Neural cell (in vitro differentiated cells): ENCODE measurements around the gene SELENOH. TPM values are rescaled to one million over a fixed set of nuclear protein-coding genes. Genes with fewer than 3 reads are reported as not detected.
A peak's percentile ranks its signal among the peaks of the same experiment; 100 is the strongest.

ENCODE experiments used
- H2AFZ ChIP-seq: fragments of 200-600, 300-800 bp; sonication (generic), shearing (Covaris generic); 2 replicates; pipeline ENCODE4 v1.6.0; 2014; ENCODE audit warnings: low read depth, mild to moderate bottlenecking, antibody characterized with exemption, low read length, moderate library complexity
- H3F3A ChIP-seq: fragments of 200-600 bp; shearing (Covaris generic); 2 replicates; pipeline ENCODE4 v1.6.1; 2016; ENCODE audit warnings: mild to moderate bottlenecking, moderate library complexity, mixed read lengths, antibody characterized with exemption, low read length; ENCODE audit not compliant: insufficient read depth, poor library complexity, severe bottlenecking
- H3K27ac ChIP-seq: fragments of 200-600, 300-800 bp; sonication (generic), shearing (Covaris generic); 2 replicates; pipeline ENCODE4 v1.5.1; 2014; ENCODE audit warnings: mild to moderate bottlenecking, low read length, moderate library complexity
- H3K27me3 ChIP-seq: fragments of 300-800, 200-600 bp; sonication (generic), shearing (Covaris generic); 2 replicates; pipeline ENCODE4 v1.6.0; 2014; ENCODE audit warnings: mild to moderate bottlenecking, low read depth, low read length, moderate library complexity; ENCODE audit not compliant: insufficient read depth
- H3K36me3 ChIP-seq: fragments of 300-800, 200-600 bp; sonication (generic), shearing (Covaris generic); 2 replicates; pipeline ENCODE4 v1.5.1; 2014; ENCODE audit warnings: mild to moderate bottlenecking, antibody characterized with exemption, low read length, moderate library complexity; ENCODE audit not compliant: insufficient read depth
- H3K4me2 ChIP-seq: fragments of 300-800, 200-600 bp; sonication (generic), shearing (Covaris generic); 2 replicates; pipeline ENCODE4 v1.6.0; 2014; ENCODE audit warnings: mild to moderate bottlenecking, low read length
- H3K4me3 ChIP-seq: fragments of 300-800, 200-600 bp; sonication (generic), shearing (Covaris generic); 2 replicates; pipeline ENCODE4 v1.5.1; 2014; ENCODE audit warnings: mild to moderate bottlenecking, low read length, moderate library complexity
- H3K79me2 ChIP-seq: fragments of 200-600 bp; shearing (Covaris generic); replicated peaks from 2 replicates; pipeline ENCODE4 v1.6.0; 2014; ENCODE audit warnings: mild to moderate bottlenecking, low read length, moderate library complexity; ENCODE audit not compliant: insufficient read depth
- H3K9ac ChIP-seq: fragments of 300-800, 200-600 bp; sonication (generic), shearing (Covaris generic); 2 replicates; pipeline ENCODE4 v1.6.1; 2016; ENCODE audit warnings: mild to moderate bottlenecking, low read length, mixed read lengths
- H3K9me2 ChIP-seq: fragments of 200-600 bp; shearing (Covaris generic); 2 replicates; pipeline ENCODE4 v1.6.1; 2016; ENCODE audit warnings: mild to moderate bottlenecking, low read length, mixed read lengths; ENCODE audit not compliant: insufficient read depth
- H3K9me3 ChIP-seq: fragments of 200-600, 300-800 bp; sonication (generic), shearing (Covaris generic); 2 replicates; pipeline ENCODE4 v1.6.1; 2016; ENCODE audit warnings: mild to moderate bottlenecking, mixed run types, low read length, moderate library complexity, mixed read lengths
- H4K20me1 ChIP-seq: fragments of 200-600 bp; shearing (Covaris generic); 2 replicates; pipeline ENCODE4 v1.6.1; 2016; ENCODE audit warnings: mild to moderate bottlenecking, mixed run types; ENCODE audit not compliant: insufficient read depth
- CTCF ChIP-seq: fragments of 450-650 bp; IDR thresholded peaks from 2 replicates; pipeline ENCODE4 v1.5.1; 2014; ENCODE audit warnings: antibody characterized with exemption, mild to moderate bottlenecking, moderate library complexity; ENCODE audit not compliant: poor library complexity, severe bottlenecking
- EP300 ChIP-seq: fragments of 450-650 bp; conservative IDR thresholded peaks from 2 replicates; pipeline ENCODE4 v1.6.1; 2014; ENCODE audit warnings: antibody characterized with exemption, mild to moderate bottlenecking, moderate library complexity; ENCODE audit not compliant: poor library complexity, severe bottlenecking
- EZH2 ChIP-seq: fragments of 200-600, 300-800 bp; shearing (Covaris generic), sonication (generic); IDR thresholded peaks from 2 replicates; pipeline ENCODE4 v1.6.1; 2014; ENCODE audit warnings: antibody characterized with exemption, low read length, borderline replicate concordance, mild to moderate bottlenecking; ENCODE audit not compliant: insufficient read depth, poor library complexity, severe bottlenecking
- MXI1 ChIP-seq: fragments of 450-650 bp; conservative IDR thresholded peaks from 2 replicates; pipeline ENCODE4 v1.6.1; 2014; ENCODE audit warnings: antibody characterized with exemption, mild to moderate bottlenecking; ENCODE audit not compliant: poor library complexity, severe bottlenecking
- POLR2AphosphoS5 ChIP-seq: IDR thresholded peaks from 2 replicates; pipeline ENCODE4 v1.6.1; 2012
- RAD21 ChIP-seq: fragments of 450-650 bp; conservative IDR thresholded peaks from 2 replicates; pipeline ENCODE4 v1.6.1; 2014; ENCODE audit warnings: antibody characterized with exemption, mild to moderate bottlenecking, moderate library complexity
- REST ChIP-seq: IDR thresholded peaks from 2 replicates; pipeline ENCODE4 v1.6.1; 2012; ENCODE audit warnings: borderline replicate concordance
- SMC3 ChIP-seq: fragments of 450-650 bp; conservative IDR thresholded peaks from 2 replicates; pipeline ENCODE4 v1.6.1; 2014; ENCODE audit warnings: antibody characterized with exemption, mild to moderate bottlenecking, moderate library complexity; ENCODE audit not compliant: poor library complexity
- TAF1 ChIP-seq: IDR thresholded peaks from 2 replicates; pipeline ENCODE4 v1.6.1; 2012; ENCODE audit warnings: low read depth
- polyA plus RNA-seq: library from polyadenylated mRNA; depleted of rRNA; stranded (reverse); fragments of >200 nt; gene quantifications from 2 replicates; pipeline ENCODE4 v1.2.3, GENCODE V29; 2014

The SELENOH gene
- polyA plus RNA-seq, 1 donor from 2014 or later: 546 TPM

DNA sequence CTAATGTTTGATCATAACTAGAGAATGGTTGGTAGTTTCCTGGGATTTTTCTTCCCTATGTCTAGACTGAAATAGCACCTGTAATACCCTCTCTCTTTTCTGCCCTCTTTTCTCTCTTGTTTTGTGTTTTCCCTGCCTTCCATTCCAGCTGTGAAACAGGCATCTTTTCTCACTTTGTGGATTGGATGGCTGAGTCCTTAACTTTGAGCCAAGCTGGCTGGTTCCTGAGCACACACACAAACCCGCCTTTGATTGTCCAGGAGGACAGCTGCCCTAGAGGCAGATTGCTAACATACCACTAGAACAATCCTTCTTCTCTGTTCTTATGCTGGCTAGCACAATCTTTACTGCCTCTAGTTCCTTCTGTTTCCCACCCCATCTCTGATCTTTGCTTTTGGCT is 38.0 kb downstream of the SELENOH start:
- Histone ChIP-seq H3K9me2 (no peaks in the 10 kb centered on the region), H3K27ac (peak overlapping the region; percentile 83), H4K20me1 (no peaks in the 10 kb centered on the region), H3K27me3 (no peaks in the 10 kb centered on the region), H3K9ac (peak overlapping the region; percentile 62), H2AFZ (no peak overlapping the region), H3K79me2 (peaks cover 61% of the 10 kb centered on the region), H3F3A (no peaks in the 10 kb centered on the region), H3K4me2 (peak overlapping the region; percentile 76), H3K9me3 (no peaks in the 10 kb centered on the region), H3K36me3 (no peaks in the 10 kb centered on the region), H3K4me3 (peak overlapping the region; percentile 57)
- TF ChIP-seq REST (no peak), POLR2AphosphoS5 (no peak), CTCF (no peak), EP300 (no peak), SMC3 (no peak), RAD21 (no peak), MXI1 (no peak), TAF1 (no peak), EZH2 (no peak)

GRCh38 chr11:57781529-57781943 is 40.2 kb downstream of the SELENOH start:
- H3K4me3 ChIP-seq: no peak overlapping the region
- H4K20me1 ChIP-seq: peaks cover 4% of the 10 kb centered on the region

More at GRCh38 chr11:57781529-57781943, 40.2 kb downstream of the SELENOH start:
- no peak overlapping the region for H3K9ac ChIP-seq
- no peak overlapping the region for H3K4me2 ChIP-seq
- H3K36me3 ChIP-seq: no peaks in the 10 kb centered on the region
- H2AFZ ChIP-seq: no peak overlapping the region
- no peak overlapping the region for H3K27ac ChIP-seq
- H3K9me2 ChIP-seq: no peaks in the 10 kb centered on the region
- H3K9me3 ChIP-seq: no peaks in the 10 kb centered on the region
- H3K27me3 ChIP-seq: no peaks in the 10 kb centered on the region
- H3F3A ChIP-seq: no peaks in the 10 kb centered on the region
- TF ChIP-seq CTCF: no peak
- TF ChIP-seq TAF1: no peak
- TF ChIP-seq SMC3: no peak
- no peak for TF ChIP-seq RAD21
- TF ChIP-seq MXI1: no peak
- no peak for TF ChIP-seq REST
- TF ChIP-seq POLR2AphosphoS5: no peak
- TF ChIP-seq EP300: no peak
- TF ChIP-seq EZH2: no peak
- H3K79me2 ChIP-seq: peaks cover 56% of the 10 kb centered on the region
